ENCODE measurements around the gene CEP70. TPM values are rescaled to one million over a fixed set of nuclear protein-coding genes. Genes with fewer than 3 reads are reported as not detected.

Gene CEP70
- total and polyA plus RNA-seq, 9 donors = 16.7 to 35.0 (median 19.7) TPM

- 63% methylated on average over 3 of the region's 6 CpGs for WGBS (ENCODE audit: insufficient coverage)
- no peak overlapping the region for H3K4me3 ChIP-seq (ENCODE audit: low read length)
- peaks cover under 1% of the 10 kb centered on the region for H3K4me1 ChIP-seq (ENCODE audit: control insufficient read depth, insufficient read depth, low read length)
- H3K27me3 ChIP-seq (ENCODE audit: control insufficient read depth, insufficient read depth, low read length) = no peaks in the 10 kb centered on the region
- peaks cover 15% of the 10 kb centered on the region for H3K36me3 ChIP-seq (ENCODE audit: control insufficient read depth, insufficient read depth, low read length)
- DNase-seq = no peak
- no peaks in the 10 kb centered on the region for H3K9me3 ChIP-seq (replicated peaks; ENCODE audit: control insufficient read depth, low read depth, low read length)
- no peak overlapping the region for H3K27ac ChIP-seq (ENCODE audit: low read length)
These were observed 119.9 kb downstream of the CEP70 start for GRCh38 chr3:138474163-138474562.

GRCh38 chr3:138473391-138473790, 120.7 kb downstream of the CEP70 start:
- no peak for DNase-seq
- Histone ChIP-seq H3K27ac (ENCODE audit: low read length) (no peak overlapping the region), H3K36me3 (ENCODE audit: control insufficient read depth, insufficient read depth, low read length) (peaks cover 20% of the 10 kb centered on the region), H3K4me3 (ENCODE audit: low read length) (no peak overlapping the region), H3K27me3 (ENCODE audit: control insufficient read depth, insufficient read depth, low read length) (no peaks in the 10 kb centered on the region), H3K4me1 (ENCODE audit: control insufficient read depth, insufficient read depth, low read length) (peaks cover 7% of the 10 kb centered on the region), H3K9me3 (replicated peaks; ENCODE audit: control insufficient read depth, low read depth, low read length) (no peaks in the 10 kb centered on the region)
- 100% methylated on average over 5 of the region's 8 CpGs for WGBS (ENCODE audit: insufficient coverage)

GRCh38 chr3:138472141-138472825, 121.8 kb downstream of the CEP70 start:
- Histone ChIP-seq H3K4me1 (ENCODE audit: control insufficient read depth, insufficient read depth, low read length) (peaks cover 7% of the 10 kb centered on the region), H3K9me3 (replicated peaks; ENCODE audit: control insufficient read depth, low read depth, low read length) (no peaks in the 10 kb centered on the region), H3K27ac (ENCODE audit: low read length) (no peak overlapping the region), H3K27me3 (ENCODE audit: control insufficient read depth, insufficient read depth, low read length) (no peaks in the 10 kb centered on the region), H3K4me3 (ENCODE audit: low read length) (no peak overlapping the region), H3K36me3 (ENCODE audit: control insufficient read depth, insufficient read depth, low read length) (peaks cover 28% of the 10 kb centered on the region)
- no peak for DNase-seq
- WGBS (ENCODE audit: insufficient coverage) = 92% methylated on average over 5 of the region's 8 CpGs

- no CpG with 5 or more reads among the region's 1 CpG for WGBS (ENCODE audit: insufficient coverage)
- no peaks in the 10 kb centered on the region for H3K9me3 ChIP-seq (replicated peaks; ENCODE audit: control insufficient read depth, low read depth, low read length)
- H3K4me1 ChIP-seq (ENCODE audit: control insufficient read depth, insufficient read depth, low read length) = peaks cover 7% of the 10 kb centered on the region
- no peaks in the 10 kb centered on the region for H3K27me3 ChIP-seq (ENCODE audit: control insufficient read depth, insufficient read depth, low read length)
- no peak overlapping the region for H3K27ac ChIP-seq (ENCODE audit: low read length)
- peaks cover 26% of the 10 kb centered on the region for H3K36me3 ChIP-seq (ENCODE audit: control insufficient read depth, insufficient read depth, low read length)
- no peak for DNase-seq
- H3K4me3 ChIP-seq (ENCODE audit: low read length) = no peak overlapping the region
These were observed 122.6 kb downstream of the CEP70 start for GRCh38 chr3:138471481-138471880.

- Histone ChIP-seq H3K27ac (ENCODE audit: low read length) (no peak overlapping the region), H3K4me3 (ENCODE audit: low read length) (no peak overlapping the region), H3K9me3 (replicated peaks; ENCODE audit: control insufficient read depth, low read depth, low read length) (no peaks in the 10 kb centered on the region), H3K27me3 (ENCODE audit: control insufficient read depth, insufficient read depth, low read length) (no peaks in the 10 kb centered on the region), H3K4me1 (ENCODE audit: control insufficient read depth, insufficient read depth, low read length) (peaks cover 7% of the 10 kb centered on the region), H3K36me3 (ENCODE audit: control insufficient read depth, insufficient read depth, low read length) (peaks cover 25% of the 10 kb centered on the region)
- 65% methylated on average over 2 of the region's 3 CpGs for WGBS (ENCODE audit: insufficient coverage)
- no peak for DNase-seq
These were observed 123.4 kb downstream of the CEP70 start for GRCh38 chr3:138470687-138471086.

GRCh38 chr3:138469874-138470273, 124.2 kb downstream of the CEP70 start:
- Histone ChIP-seq H3K4me1 (ENCODE audit: control insufficient read depth, insufficient read depth, low read length) (peaks cover 14% of the 10 kb centered on the region), H3K4me3 (ENCODE audit: low read length) (no peak overlapping the region), H3K27ac (ENCODE audit: low read length) (no peak overlapping the region)

GRCh38 chr3:138468886-138469285, 125.2 kb downstream of the CEP70 start:
- Histone ChIP-seq H3K4me3 (ENCODE audit: low read length) (no peak overlapping the region), H3K4me1 (ENCODE audit: control insufficient read depth, insufficient read depth, low read length) (peaks cover 24% of the 10 kb centered on the region), H3K36me3 (ENCODE audit: control insufficient read depth, insufficient read depth, low read length) (peaks cover 31% of the 10 kb centered on the region), H3K9me3 (replicated peaks; ENCODE audit: control insufficient read depth, low read depth, low read length) (no peaks in the 10 kb centered on the region), H3K27me3 (ENCODE audit: control insufficient read depth, insufficient read depth, low read length) (no peaks in the 10 kb centered on the region), H3K27ac (ENCODE audit: low read length) (no peak overlapping the region)
- 40% methylated on average over 1 of the region's 2 CpGs for WGBS (ENCODE audit: insufficient coverage)
- DNase-seq = no peak

More at GRCh38 chr3:138469874-138470273, 124.2 kb downstream of the CEP70 start:
- DNase-seq = no peak
- WGBS (ENCODE audit: insufficient coverage) = 67% methylated on average over 1 of the region's 6 CpGs
- H3K36me3 ChIP-seq (ENCODE audit: control insufficient read depth, insufficient read depth, low read length) = peaks cover 30% of the 10 kb centered on the region
- no peaks in the 10 kb centered on the region for H3K9me3 ChIP-seq (replicated peaks; ENCODE audit: control insufficient read depth, low read depth, low read length)
- no peaks in the 10 kb centered on the region for H3K27me3 ChIP-seq (ENCODE audit: control insufficient read depth, insufficient read depth, low read length)

GRCh38 chr3:138468451-138468850, 125.6 kb downstream of the CEP70 start:
- no peak overlapping the region for H3K27ac ChIP-seq (ENCODE audit: low read length)
- 61% methylated on average over 5 of the region's 6 CpGs for WGBS (ENCODE audit: insufficient coverage)
- DNase-seq = no peak
- peaks cover 31% of the 10 kb centered on the region for H3K36me3 ChIP-seq (ENCODE audit: control insufficient read depth, insufficient read depth, low read length)
- H3K4me1 ChIP-seq (ENCODE audit: control insufficient read depth, insufficient read depth, low read length) = peaks cover 27% of the 10 kb centered on the region
- H3K4me3 ChIP-seq (ENCODE audit: low read length) = no peak overlapping the region
- H3K27me3 ChIP-seq (ENCODE audit: control insufficient read depth, insufficient read depth, low read length) = no peaks in the 10 kb centered on the region
- no peaks in the 10 kb centered on the region for H3K9me3 ChIP-seq (replicated peaks; ENCODE audit: control insufficient read depth, low read depth, low read length)

- WGBS (ENCODE audit: insufficient coverage) = 100% methylated on average over 1 of the region's 5 CpGs
These were observed 126.1 kb downstream of the CEP70 start for GRCh38 chr3:138467931-138468330.

GRCh38 chr3:138465925-138466324, 128.1 kb downstream of the CEP70 start:
- no peak for DNase-seq
- Histone ChIP-seq H3K4me1 (ENCODE audit: control insufficient read depth, insufficient read depth, low read length) (peaks cover 36% of the 10 kb centered on the region), H3K4me3 (ENCODE audit: low read length) (no peak overlapping the region), H3K36me3 (ENCODE audit: control insufficient read depth, insufficient read depth, low read length) (peaks cover 28% of the 10 kb centered on the region), H3K9me3 (replicated peaks; ENCODE audit: control insufficient read depth, low read depth, low read length) (no peaks in the 10 kb centered on the region), H3K27me3 (ENCODE audit: control insufficient read depth, insufficient read depth, low read length) (no peaks in the 10 kb centered on the region), H3K27ac (ENCODE audit: low read length) (no peak overlapping the region)
- 47% methylated on average over 2 of the region's 2 CpGs for WGBS (ENCODE audit: insufficient coverage)

More at GRCh38 chr3:138467931-138468330, 126.1 kb downstream of the CEP70 start:
- Histone ChIP-seq H3K4me1 (ENCODE audit: control insufficient read depth, insufficient read depth, low read length) (peaks cover 27% of the 10 kb centered on the region), H3K36me3 (ENCODE audit: control insufficient read depth, insufficient read depth, low read length) (peaks cover 31% of the 10 kb centered on the region), H3K27me3 (ENCODE audit: control insufficient read depth, insufficient read depth, low read length) (no peaks in the 10 kb centered on the region), H3K4me3 (ENCODE audit: low read length) (no peak overlapping the region), H3K9me3 (replicated peaks; ENCODE audit: control insufficient read depth, low read depth, low read length) (no peaks in the 10 kb centered on the region), H3K27ac (ENCODE audit: low read length) (no peak overlapping the region)
- DNase-seq = no peak
